ENCODE data around the gene FRAS1.

- TF ChIP-seq CTCF (IDR thresholded peaks at IDR 0.05; ENCODE audit: poor library complexity, severe bottlenecking) (no peak), POLR2AphosphoS5 (IDR thresholded peaks at IDR 0.05) (no peak), RAD21 (conservative IDR thresholded peaks at IDR 0.05) (no peak), TAF1 (IDR thresholded peaks at IDR 0.05; ENCODE audit: low read depth) (no peak), EZH2 (IDR thresholded peaks at IDR 0.05; ENCODE audit: borderline replicate concordance, insufficient read depth, low read length, poor library complexity, severe bottlenecking) (no peak), REST (IDR thresholded peaks at IDR 0.05; ENCODE audit: borderline replicate concordance) (no peak), EP300 (conservative IDR thresholded peaks at IDR 0.05; ENCODE audit: poor library complexity, severe bottlenecking) (no peak), MXI1 (conservative IDR thresholded peaks at IDR 0.05; ENCODE audit: poor library complexity, severe bottlenecking) (no peak)
Measured at GRCh38 chr4:78184584-78184983, 127.5 kb downstream of the FRAS1 start.

All from neural cell (in vitro differentiated cells).